Measurements from ENCODE around the gene SHISAL1. TPM values are rescaled to one million over a fixed set of nuclear protein-coding genes. Genes with fewer than 3 reads are reported as not detected.

The SHISAL1 gene
- total RNA-seq (2014; rRNA removed; shearing (Covaris generic)), result 0.75 and 0.82 TPM in 2 replicates

DNA sequence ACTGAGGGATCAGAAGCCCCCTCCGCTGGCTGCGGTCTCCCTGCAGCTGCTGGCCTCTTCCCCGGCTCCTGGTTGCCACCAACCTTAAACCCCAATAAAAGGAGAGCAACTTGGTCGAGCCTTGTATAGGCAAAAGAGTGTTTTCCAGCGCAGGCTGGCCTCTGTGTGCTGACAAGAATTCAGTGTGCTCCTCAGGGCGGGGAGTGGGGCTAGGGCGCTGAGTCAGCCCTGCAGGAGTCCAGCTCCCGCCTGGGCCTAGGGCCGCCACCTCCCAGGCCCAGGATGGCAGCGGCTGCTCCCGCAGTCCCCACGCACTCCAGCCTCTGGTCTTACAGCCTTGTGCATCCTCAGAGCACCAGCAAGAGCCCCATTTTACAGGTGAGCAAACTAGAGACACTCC is at the start of gene SHISAL1:
SHISAL1 (minus strand) TSS at position 186 of the 400 bp plus-strand sequence. CDS start 12,006 bp downstream, outside the sequence.

Other genes starting within 250 kb of the SHISAL1 start
- gene PARVG, start 132.0 kb downstream of the SHISAL1 start, total RNA-seq (2014; rRNA removed; shearing (Covaris generic)), result 0.34 and 1.1 TPM in 2 replicates
- gene RTL6, start 185.3 kb upstream of the SHISAL1 start, total RNA-seq (2014; rRNA removed; shearing (Covaris generic)), result 12.8 and 13.2 TPM in 2 replicates

All from A375 (cell line).